Measurements from ENCODE around the gene TPM1. TPM values are rescaled to one million over a fixed set of nuclear protein-coding genes. Genes with fewer than 3 reads are reported as not detected.
A peak's percentile ranks its signal among the peaks of the same experiment; 100 is the strongest.
"Not testable (repeated sequence)": the region's sequence is repeated elsewhere in the genome, so short reads cannot be mapped to it uniquely, and the experiment has no call there.

TPM1 gene
- total RNA-seq, 1 donor from 2014 or later, result 255 TPM

DNA sequence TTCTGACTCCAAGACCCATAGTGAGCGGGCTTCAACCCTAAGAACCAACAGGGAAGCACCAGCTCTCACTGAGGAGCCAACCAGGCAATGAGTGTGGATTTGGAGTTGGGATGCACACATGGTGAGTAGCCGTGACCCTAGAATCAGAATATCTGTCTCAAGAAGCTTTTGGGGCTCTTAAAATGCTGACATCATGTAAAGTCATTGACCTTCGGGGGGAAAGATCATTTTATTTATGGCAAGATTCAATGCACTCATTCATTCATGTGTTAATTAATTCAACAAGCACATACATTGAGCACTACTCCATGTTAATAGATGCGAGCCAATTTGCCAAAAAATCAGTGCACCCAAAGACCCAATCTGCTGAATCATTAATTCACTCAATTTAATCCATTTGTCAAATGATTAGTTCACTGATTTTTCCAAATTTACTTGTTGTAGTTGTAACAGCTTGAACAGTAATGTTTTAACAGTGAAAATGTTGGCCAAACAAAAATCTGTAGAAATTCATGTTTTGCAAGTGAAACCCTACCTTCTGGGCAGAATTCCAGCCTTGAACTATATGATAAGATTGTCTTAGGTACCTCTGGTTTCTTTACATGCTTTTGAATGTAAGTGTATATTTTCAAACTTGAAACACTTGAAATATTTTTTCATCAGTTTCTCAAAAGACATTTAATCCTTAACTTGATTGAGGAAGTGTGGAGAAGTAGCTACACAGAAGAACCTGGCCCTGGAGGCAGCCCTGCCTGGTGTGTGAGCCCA, 49.3 kb downstream of the TPM1 start:
- Mint-ChIP-seq H3K27ac (ENCODE audit: unreplicated experiment) (no peak overlapping the region), H3K4me1 (ENCODE audit: low read depth, unreplicated experiment) (peaks cover 20% of the 10 kb centered on the region), H3K9me3 (ENCODE audit: unreplicated experiment) (no peaks in the 10 kb centered on the region), H3K36me3 (ENCODE audit: unreplicated experiment) (no peaks in the 10 kb centered on the region), H3K4me3 (ENCODE audit: unreplicated experiment) (no peak overlapping the region), H3K27me3 (ENCODE audit: unreplicated experiment) (no peaks in the 10 kb centered on the region)
- TF ChIP-seq, protein P1, sequence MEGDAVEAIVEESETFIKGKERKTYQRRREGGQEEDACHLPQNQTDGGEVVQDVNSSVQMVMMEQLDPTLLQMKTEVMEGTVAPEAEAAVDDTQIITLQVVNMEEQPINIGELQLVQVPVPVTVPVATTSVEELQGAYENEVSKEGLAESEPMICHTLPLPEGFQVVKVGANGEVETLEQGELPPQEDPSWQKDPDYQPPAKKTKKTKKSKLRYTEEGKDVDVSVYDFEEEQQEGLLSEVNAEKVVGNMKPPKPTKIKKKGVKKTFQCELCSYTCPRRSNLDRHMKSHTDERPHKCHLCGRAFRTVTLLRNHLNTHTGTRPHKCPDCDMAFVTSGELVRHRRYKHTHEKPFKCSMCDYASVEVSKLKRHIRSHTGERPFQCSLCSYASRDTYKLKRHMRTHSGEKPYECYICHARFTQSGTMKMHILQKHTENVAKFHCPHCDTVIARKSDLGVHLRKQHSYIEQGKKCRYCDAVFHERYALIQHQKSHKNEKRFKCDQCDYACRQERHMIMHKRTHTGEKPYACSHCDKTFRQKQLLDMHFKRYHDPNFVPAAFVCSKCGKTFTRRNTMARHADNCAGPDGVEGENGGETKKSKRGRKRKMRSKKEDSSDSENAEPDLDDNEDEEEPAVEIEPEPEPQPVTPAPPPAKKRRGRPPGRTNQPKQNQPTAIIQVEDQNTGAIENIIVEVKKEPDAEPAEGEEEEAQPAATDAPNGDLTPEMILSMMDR (IDR thresholded peaks at IDR 0.05; ENCODE audit: partially characterized antibody, unreplicated experiment), result no peak
- DNase-seq, result no peak

DNA sequence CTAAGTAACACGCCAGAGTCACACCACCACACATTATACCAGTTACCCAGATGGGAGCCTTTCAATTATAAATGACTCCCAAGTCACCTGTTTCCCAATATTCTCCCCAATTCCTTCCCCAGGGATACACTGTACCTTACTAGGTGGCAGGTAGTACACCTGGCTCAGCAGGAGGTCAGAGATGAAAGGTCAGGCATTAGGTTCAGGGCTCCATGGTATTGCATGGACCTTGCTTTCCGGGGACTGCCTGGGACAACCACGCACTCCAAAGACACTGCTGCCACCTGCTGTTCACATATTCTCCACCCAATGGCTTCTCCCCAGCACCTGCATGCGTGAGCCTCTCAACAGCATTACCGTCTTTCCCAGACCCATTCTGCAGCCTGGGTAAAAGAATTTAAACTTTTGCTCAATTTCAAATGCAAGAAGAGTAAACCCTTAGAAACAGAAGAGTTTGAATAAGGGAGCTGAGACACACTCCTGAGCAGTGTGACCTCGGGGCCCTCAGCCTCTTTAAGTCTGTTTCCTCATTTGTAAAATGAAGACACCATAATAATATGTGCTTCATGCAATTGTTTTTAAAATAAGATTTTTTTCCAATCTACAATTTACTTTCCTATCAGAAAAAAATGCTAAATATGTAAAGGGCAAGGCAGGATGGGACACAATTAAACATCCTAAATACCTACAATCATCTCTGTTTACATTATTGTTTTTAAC, 51.1 kb downstream of the TPM1 start:
- H3K9me3 Mint-ChIP-seq (ENCODE audit: unreplicated experiment), result no peaks in the 10 kb centered on the region
- TF ChIP-seq, protein P1 (IDR thresholded peaks at IDR 0.05; ENCODE audit: partially characterized antibody, unreplicated experiment), result peak; percentile 51
- H3K36me3 Mint-ChIP-seq (ENCODE audit: unreplicated experiment), result no peaks in the 10 kb centered on the region
- no peak overlapping the region for H3K4me3 Mint-ChIP-seq (ENCODE audit: unreplicated experiment)
- H3K27me3 Mint-ChIP-seq (ENCODE audit: unreplicated experiment), result no peaks in the 10 kb centered on the region
- H3K27ac Mint-ChIP-seq (ENCODE audit: unreplicated experiment), result no peak overlapping the region
- peaks cover 17% of the 10 kb centered on the region for H3K4me1 Mint-ChIP-seq (ENCODE audit: low read depth, unreplicated experiment)
- peak; percentile 84 for DNase-seq

DNA sequence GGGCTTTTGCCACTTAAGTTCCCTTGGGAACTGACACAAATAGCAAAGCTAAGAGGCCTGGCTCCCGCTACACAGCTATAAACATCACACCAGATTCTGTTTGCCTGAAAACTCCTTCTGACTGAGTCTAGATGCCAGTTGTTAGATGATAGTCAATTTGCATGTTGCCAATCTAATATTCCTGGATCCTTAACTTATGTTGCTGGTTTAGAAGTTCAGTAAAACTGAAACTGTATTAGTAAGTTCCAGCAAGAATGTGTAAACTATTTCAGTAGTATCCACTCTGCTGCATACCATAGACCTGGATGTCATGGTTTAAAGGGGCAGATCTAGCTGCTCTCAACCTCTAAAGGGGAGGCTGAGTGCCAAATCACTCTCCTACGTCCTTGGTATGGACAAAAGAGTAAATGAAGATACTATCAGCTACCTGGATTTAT, 52.0 kb downstream of the TPM1 start:
- Mint-ChIP-seq H3K4me3 (ENCODE audit: unreplicated experiment) (no peak overlapping the region), H3K36me3 (ENCODE audit: unreplicated experiment) (peaks cover 2% of the 10 kb centered on the region), H3K9me3 (ENCODE audit: unreplicated experiment) (no peaks in the 10 kb centered on the region), H3K27ac (ENCODE audit: unreplicated experiment) (no peak overlapping the region), H3K4me1 (ENCODE audit: low read depth, unreplicated experiment) (peaks cover 10% of the 10 kb centered on the region), H3K27me3 (ENCODE audit: unreplicated experiment) (no peaks in the 10 kb centered on the region)
- TF ChIP-seq, protein P1 (IDR thresholded peaks at IDR 0.05; ENCODE audit: partially characterized antibody, unreplicated experiment), result no peak
- no peak for DNase-seq

- Mint-ChIP-seq H3K9me3 (ENCODE audit: unreplicated experiment) (peaks cover 2% of the 10 kb centered on the region), H3K36me3 (ENCODE audit: unreplicated experiment) (peaks cover 5% of the 10 kb centered on the region), H3K27ac (ENCODE audit: unreplicated experiment) (no peak overlapping the region), H3K4me1 (ENCODE audit: low read depth, unreplicated experiment) (peaks cover 6% of the 10 kb centered on the region), H3K27me3 (ENCODE audit: unreplicated experiment) (no peaks in the 10 kb centered on the region), H3K4me3 (ENCODE audit: unreplicated experiment) (no peak overlapping the region)
- TF ChIP-seq, protein P1 (IDR thresholded peaks at IDR 0.05; ENCODE audit: partially characterized antibody, unreplicated experiment), result no peak
- DNase-seq, result no peak
These were observed 53.6 kb downstream of the TPM1 start for GRCh38 chr15:63096178-63096577.

- not testable (repeated sequence) for H3K4me1 Mint-ChIP-seq (ENCODE audit: low read depth, unreplicated experiment); H3K36me3 Mint-ChIP-seq (ENCODE audit: unreplicated experiment); H3K27ac Mint-ChIP-seq (ENCODE audit: unreplicated experiment); H3K9me3 Mint-ChIP-seq (ENCODE audit: unreplicated experiment); H3K27me3 Mint-ChIP-seq (ENCODE audit: unreplicated experiment); H3K4me3 Mint-ChIP-seq (ENCODE audit: unreplicated experiment); DNase-seq
These were observed 56.4 kb downstream of the TPM1 start for GRCh38 chr15:63098901-63099300.

DNA sequence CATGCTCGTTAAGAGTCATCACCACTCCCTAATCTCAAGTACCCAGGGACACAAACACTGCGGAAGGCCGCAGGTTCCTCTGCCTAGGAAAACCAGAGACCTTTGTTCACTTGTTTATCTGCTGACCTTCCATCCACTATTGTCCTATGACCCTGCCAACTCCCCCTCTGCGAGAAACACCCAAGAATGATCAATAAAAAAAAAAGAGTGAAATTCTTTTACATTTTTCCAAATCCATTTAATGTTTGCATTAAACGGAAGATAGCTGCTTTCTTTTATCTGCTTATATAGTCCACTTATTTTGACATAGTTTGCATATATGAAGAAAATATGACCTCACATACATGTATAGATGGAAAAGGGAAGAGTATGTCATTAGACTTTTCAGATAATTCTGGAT, 57.0 kb downstream of the TPM1 start:
- peak overlapping the region; percentile 79 for H3K27ac Mint-ChIP-seq (ENCODE audit: unreplicated experiment)
- H3K27me3 Mint-ChIP-seq (ENCODE audit: unreplicated experiment); DNase-seq; H3K36me3 Mint-ChIP-seq (ENCODE audit: unreplicated experiment); H3K4me1 Mint-ChIP-seq (ENCODE audit: low read depth, unreplicated experiment); H3K4me3 Mint-ChIP-seq (ENCODE audit: unreplicated experiment); H3K9me3 Mint-ChIP-seq (ENCODE audit: unreplicated experiment): not testable (repeated sequence)

Measured in glutamatergic neuron (in vitro differentiated cells).